Measurements from ENCODE around the gene EHMT2.

Gene EHMT2

GRCh38 chr6:31935823-31936222 lies 38.3 kb upstream of the EHMT2 start (continued):
- TF ChIP-seq, protein P1, sequence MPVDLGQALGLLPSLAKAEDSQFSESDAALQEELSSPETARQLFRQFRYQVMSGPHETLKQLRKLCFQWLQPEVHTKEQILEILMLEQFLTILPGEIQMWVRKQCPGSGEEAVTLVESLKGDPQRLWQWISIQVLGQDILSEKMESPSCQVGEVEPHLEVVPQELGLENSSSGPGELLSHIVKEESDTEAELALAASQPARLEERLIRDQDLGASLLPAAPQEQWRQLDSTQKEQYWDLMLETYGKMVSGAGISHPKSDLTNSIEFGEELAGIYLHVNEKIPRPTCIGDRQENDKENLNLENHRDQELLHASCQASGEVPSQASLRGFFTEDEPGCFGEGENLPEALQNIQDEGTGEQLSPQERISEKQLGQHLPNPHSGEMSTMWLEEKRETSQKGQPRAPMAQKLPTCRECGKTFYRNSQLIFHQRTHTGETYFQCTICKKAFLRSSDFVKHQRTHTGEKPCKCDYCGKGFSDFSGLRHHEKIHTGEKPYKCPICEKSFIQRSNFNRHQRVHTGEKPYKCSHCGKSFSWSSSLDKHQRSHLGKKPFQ (tag by site-specific recombination; IDR thresholded peaks at IDR 0.05): no peak
- TF ChIP-seq ZNF580 (tag by site-specific recombination; IDR thresholded peaks at IDR 0.05) (no peak), ZNF16 (tag by site-specific recombination; IDR thresholded peaks at IDR 0.05; ENCODE audit: low read depth) (no peak), OSR2 (tag by site-specific recombination; IDR thresholded peaks at IDR 0.05) (no peak)

DNA sequence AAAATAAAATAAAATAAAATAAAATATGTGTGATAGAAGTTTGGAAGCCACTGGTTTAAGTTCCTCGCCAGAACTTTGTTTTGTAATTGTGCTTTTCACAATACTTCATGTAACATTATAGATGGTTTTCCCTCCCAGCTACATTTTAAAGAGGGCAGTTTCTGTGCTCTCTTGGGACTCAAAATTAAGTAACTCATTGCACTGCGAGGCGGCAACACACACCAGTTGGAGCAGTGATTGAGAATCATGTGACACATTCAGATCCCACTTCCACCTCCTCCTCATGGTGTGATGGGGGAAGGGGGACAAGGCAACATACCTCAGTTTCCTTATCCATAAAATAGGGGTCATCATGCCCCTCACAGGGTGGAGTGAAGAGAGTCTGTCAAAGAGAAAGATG lies 37.5 kb upstream of the EHMT2 start:
- ChIA-PET CTCF (interaction anchor here (0.6 to 2.1 kb wide), 5 partner anchors 12 to 143 kb away, joined by 3 to 10 read pairs (median 4); no protein-coding TSS in a partner anchor), POLR2A (no interaction called here)

GRCh38 chr6:31933537-31933936 lies 36.0 kb upstream of the EHMT2 start:
- POLR2A ChIA-PET: no interaction called here
- H3K4me3 ChIP-seq (ENCODE audit: low read depth, low read length): no peak overlapping the region
- no peaks in the 10 kb centered on the region for H3K9me3 ChIP-seq (ENCODE audit: control insufficient read depth, insufficient read depth, low read depth, low read length)
- no peaks in the 10 kb centered on the region for H3K4me1 ChIP-seq (ENCODE audit: control insufficient read depth, insufficient read depth, low read length)
- CTCF ChIA-PET: no interaction called here
- no peak overlapping the region for H3K27ac ChIP-seq (ENCODE audit: extremely low read depth, low read depth, low read length)
- no peaks in the 10 kb centered on the region for H3K36me3 ChIP-seq (ENCODE audit: control insufficient read depth in 2 of 2, insufficient read depth in 1 of 2, low read length in 2 of 2)
- TF ChIP-seq ZFP37 (tag by site-specific recombination; IDR thresholded peaks at IDR 0.05): no peak
- TF ChIP-seq OVOL3 (tag by site-specific recombination; IDR thresholded peaks at IDR 0.05): no peak
- no peak for TF ChIP-seq ZNF670 (tag by site-specific recombination; IDR thresholded peaks at IDR 0.05; ENCODE audit: low read depth)
- TF ChIP-seq ZNF350 (tag by site-specific recombination; IDR thresholded peaks at IDR 0.05): no peak
- TF ChIP-seq ZNF214 (tag by site-specific recombination; IDR thresholded peaks at IDR 0.05; ENCODE audit: borderline replicate concordance): no peak
- TF ChIP-seq ELK4 (IDR thresholded peaks at IDR 0.05; ENCODE audit: borderline replicate concordance, low read depth, low read length): no peak
- no peak for TF ChIP-seq PRDM1 (tag by site-specific recombination; IDR thresholded peaks at IDR 0.05)
- TF ChIP-seq KLF8 (tag by site-specific recombination; IDR thresholded peaks at IDR 0.05): no peak
- no peak for TF ChIP-seq ZNF280D (tag by site-specific recombination; IDR thresholded peaks at IDR 0.05)
- no peak for TF ChIP-seq ZBTB10 (tag by site-specific recombination; IDR thresholded peaks at IDR 0.05)

More for the DNA sequence above, 37.5 kb upstream of the EHMT2 start:
- Histone ChIP-seq H3K4me1 (ENCODE audit: control insufficient read depth, insufficient read depth, low read length) (no peaks in the 10 kb centered on the region), H3K4me3 (ENCODE audit: low read depth, low read length) (no peak overlapping the region), H3K9me3 (ENCODE audit: control insufficient read depth, insufficient read depth, low read depth, low read length) (no peaks in the 10 kb centered on the region), H3K36me3 (ENCODE audit: control insufficient read depth in 2 of 2, insufficient read depth in 1 of 2, low read length in 2 of 2) (no peaks in the 10 kb centered on the region), H3K27ac (ENCODE audit: extremely low read depth, low read depth, low read length) (no peak overlapping the region)
- TF ChIP-seq KLF7 (tag by site-specific recombination; IDR thresholded peaks at IDR 0.05; ENCODE audit: borderline replicate concordance): no peak
- 0 out of 2 replicates have a peak, but pooled peaks have one; percentile 36 for TF ChIP-seq PRDM10 (tag by site-specific recombination; IDR thresholded peaks at IDR 0.05)
- TF ChIP-seq ZNF133 (tag by site-specific recombination; IDR thresholded peaks at IDR 0.05): no peak
- no peak for TF ChIP-seq ZNF48 (tag by site-specific recombination; IDR thresholded peaks at IDR 0.05)
- no peak for TF ChIP-seq ZNF664 (tag by site-specific recombination; IDR thresholded peaks at IDR 0.05)
